HPDE6-E6E7 (cell line): ENCODE data around the gene HBG1.

Experiments
- DNase-seq: peaks from one replicate; pipeline ENCODE4 v3.0.0; 2011; ENCODE audit warnings: missing footprints; ENCODE audit errors: extremely low spot score

HBG1 gene

DNA sequence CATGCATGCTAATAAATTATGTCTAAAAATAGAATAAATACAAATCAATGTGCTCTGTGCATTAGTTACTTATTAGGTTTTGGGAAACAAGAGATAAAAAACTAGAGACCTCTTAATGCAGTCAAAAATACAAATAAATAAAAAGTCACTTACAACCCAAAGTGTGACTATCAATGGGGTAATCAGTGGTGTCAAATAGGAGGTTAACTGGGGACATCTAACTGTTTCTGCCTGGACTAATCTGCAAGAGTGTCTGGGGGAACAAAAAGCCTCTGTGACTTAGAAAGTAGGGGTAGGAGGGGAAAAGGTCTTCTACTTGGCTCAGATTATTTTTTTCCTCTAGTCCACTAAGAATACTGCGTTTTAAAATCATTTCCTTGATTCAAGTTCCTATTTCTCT is 22.0 kb downstream of the HBG1 start:
- no peak for DNase-seq

DNA sequence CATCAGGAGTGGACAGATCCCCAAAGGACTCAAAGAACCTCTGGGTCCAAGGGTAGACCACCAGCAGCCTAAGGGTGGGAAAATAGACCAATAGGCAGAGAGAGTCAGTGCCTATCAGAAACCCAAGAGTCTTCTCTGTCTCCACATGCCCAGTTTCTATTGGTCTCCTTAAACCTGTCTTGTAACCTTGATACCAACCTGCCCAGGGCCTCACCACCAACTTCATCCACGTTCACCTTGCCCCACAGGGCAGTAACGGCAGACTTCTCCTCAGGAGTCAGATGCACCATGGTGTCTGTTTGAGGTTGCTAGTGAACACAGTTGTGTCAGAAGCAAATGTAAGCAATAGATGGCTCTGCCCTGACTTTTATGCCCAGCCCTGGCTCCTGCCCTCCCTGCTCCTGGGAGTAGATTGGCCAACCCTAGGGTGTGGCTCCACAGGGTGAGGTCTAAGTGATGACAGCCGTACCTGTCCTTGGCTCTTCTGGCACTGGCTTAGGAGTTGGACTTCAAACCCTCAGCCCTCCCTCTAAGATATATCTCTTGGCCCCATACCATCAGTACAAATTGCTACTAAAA is 22.8 kb downstream of the HBG1 start, which contains the start of gene HBB:
Gene HBB (minus strand): TSS at position 340 of the 579 bp plus-strand sequence. CDS start 50 bp downstream, at position 290.
- DNase-seq, result no peak

DNA sequence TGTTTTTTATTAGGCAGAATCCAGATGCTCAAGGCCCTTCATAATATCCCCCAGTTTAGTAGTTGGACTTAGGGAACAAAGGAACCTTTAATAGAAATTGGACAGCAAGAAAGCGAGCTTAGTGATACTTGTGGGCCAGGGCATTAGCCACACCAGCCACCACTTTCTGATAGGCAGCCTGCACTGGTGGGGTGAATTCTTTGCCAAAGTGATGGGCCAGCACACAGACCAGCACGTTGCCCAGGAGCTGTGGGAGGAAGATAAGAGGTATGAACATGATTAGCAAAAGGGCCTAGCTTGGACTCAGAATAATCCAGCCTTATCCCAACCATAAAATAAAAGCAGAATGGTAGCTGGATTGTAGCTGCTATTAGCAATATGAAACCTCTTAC is 24.2 kb downstream of the HBG1 start:
- DNase-seq, result no peak

GRCh38 chr11:5224538-5225479 is 24.8 kb downstream of the HBG1 start:
- DNase-seq, result no peak

DNA sequence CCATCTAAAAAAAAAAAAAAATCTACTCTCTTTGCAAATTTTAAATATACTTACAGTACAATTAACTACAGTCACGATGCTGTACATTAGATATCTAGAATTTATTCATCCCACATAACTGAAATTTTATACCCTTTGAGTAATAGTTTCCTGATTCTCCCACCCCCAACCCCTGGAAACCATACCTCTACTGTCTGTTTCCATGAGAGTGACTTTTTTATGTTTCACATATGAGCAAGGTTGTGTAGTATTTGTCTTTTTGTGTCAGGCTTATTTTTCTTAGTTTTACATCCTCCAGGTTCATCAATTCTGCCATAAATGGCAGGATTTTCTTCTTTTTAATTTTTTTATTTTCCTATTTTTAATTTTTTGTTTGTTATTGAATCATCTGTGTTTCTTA is 26.0 kb downstream of the HBG1 start:
- DNase-seq, result no peak

GRCh38 chr11:5223146-5223545 is 26.5 kb downstream of the HBG1 start:
- DNase-seq, result no peak

DNA sequence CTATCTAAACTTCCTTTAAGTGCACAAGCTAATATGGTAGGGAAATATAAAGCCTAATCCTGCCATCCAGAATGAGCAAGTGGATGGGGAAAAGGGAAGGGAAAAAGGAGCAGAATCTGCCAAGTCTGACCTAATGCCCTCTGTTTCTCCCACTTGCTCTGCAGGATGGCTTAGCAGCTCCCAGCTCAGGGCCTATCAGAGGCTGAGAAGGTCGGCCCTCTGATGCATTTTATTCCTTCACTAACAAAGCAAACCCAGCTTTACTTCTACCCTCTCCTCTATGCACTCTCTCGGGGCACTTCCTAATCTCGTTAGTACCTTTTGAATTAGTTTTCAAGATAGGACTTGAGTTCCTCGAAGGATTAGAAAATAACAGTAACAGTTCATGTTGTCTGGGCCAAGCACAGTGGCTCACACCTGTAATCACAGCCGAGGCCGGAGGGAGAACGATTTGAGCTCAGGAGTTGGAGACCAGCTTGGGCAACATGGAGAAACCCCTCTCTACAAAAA is 39.2 kb downstream of the HBG1 start:
- no peak for DNase-seq

- DNase-seq, result peak; percentile 49
Observed at GRCh38 chr11:5204787-5205186, 44.9 kb downstream of the HBG1 start.

GRCh38 chr11:5203366-5203765 is 46.3 kb downstream of the HBG1 start:
- no peak for DNase-seq

GRCh38 chr11:5200582-5200981 is 49.1 kb downstream of the HBG1 start, which contains the start of gene OR51V1:
TSS of gene OR51V1 (minus strand) at chr11:5200682. CDS start at chr11:5200682, 0 bp downstream.
- DNase-seq, result no peak

GRCh38 chr11:5198285-5198684 is 51.4 kb downstream of the HBG1 start:
- DNase-seq, result no peak
